GM19023 (cell line): ENCODE results near the gene KRTAP10-4.
"Not testable (repeated sequence)": the region's sequence is repeated elsewhere in the genome, so short reads cannot be mapped to it uniquely, and the experiment has no call there.

Experiments
- ATAC-seq: cut with Tn5 transposase; IDR thresholded peaks from one replicate; pipeline ENCODE4 v1.9.1; 2021; ENCODE audit warnings: mild to moderate bottlenecking, moderate library complexity; ENCODE audit not compliant: unreplicated experiment

KRTAP10-4 gene

GRCh38 chr21:44573630-44574456 is at the start of gene KRTAP10-4:
Gene KRTAP10-4, plus strand, starts transcription at chr21:44573729. Its CDS starts 30 bp downstream, at chr21:44573759.
- not testable (repeated sequence) for ATAC-seq

- ATAC-seq = no peak
Observed at GRCh38 chr21:44524414-44525371, 48.8 kb upstream of the KRTAP10-4 start.

- no peak for ATAC-seq
Observed at GRCh38 chr21:44525391-44526095, 48.0 kb upstream of the KRTAP10-4 start.

- no peak for ATAC-seq
Observed at GRCh38 chr21:44526096-44526997, 47.2 kb upstream of the KRTAP10-4 start.

- no peak for ATAC-seq
Observed at GRCh38 chr21:44527156-44527982, 46.2 kb upstream of the KRTAP10-4 start.

GRCh38 chr21:44527983-44528633 is 45.4 kb upstream of the KRTAP10-4 start:
- no peak for ATAC-seq

- ATAC-seq = no peak
Observed at GRCh38 chr21:44528634-44528995, 44.9 kb upstream of the KRTAP10-4 start.

GRCh38 chr21:44529011-44529421 is 44.5 kb upstream of the KRTAP10-4 start:
- no peak for ATAC-seq

GRCh38 chr21:44529503-44530125 is 43.9 kb upstream of the KRTAP10-4 start:
- ATAC-seq = no peak

GRCh38 chr21:44530221-44530902 is 43.2 kb upstream of the KRTAP10-4 start:
- ATAC-seq = no peak

GRCh38 chr21:44530903-44531605 is 42.5 kb upstream of the KRTAP10-4 start:
- ATAC-seq = no peak

- no peak for ATAC-seq
Observed at GRCh38 chr21:44531606-44532564, 41.6 kb upstream of the KRTAP10-4 start.

- ATAC-seq = no peak
Observed at GRCh38 chr21:44532712-44533111, 40.8 kb upstream of the KRTAP10-4 start.

GRCh38 chr21:44533121-44533890 is 40.2 kb upstream of the KRTAP10-4 start:
- ATAC-seq = no peak
